T1000 (cell line): ENCODE results near the gene USP24.
"Not testable (repeated sequence)": the region's sequence is repeated elsewhere in the genome, so short reads cannot be mapped to it uniquely, and the experiment has no call there.

Source experiments
- DNase-seq: peaks from one replicate; lab custom pipeline; 2025; ENCODE audit warnings: mixed read lengths; lab: John Stamatoyannopoulos, UW

The USP24 gene

GRCh38 chr1:55037733-55038551 is 177.2 kb downstream of the USP24 start:
- DNase-seq, result no peak

GRCh38 chr1:55035904-55036303 is 179.3 kb downstream of the USP24 start:
- no peak for DNase-seq

- no peak for DNase-seq
These were observed 180.6 kb downstream of the USP24 start for GRCh38 chr1:55034476-55035133.

- no peak for DNase-seq
These were observed 181.9 kb downstream of the USP24 start for GRCh38 chr1:55033265-55033614.

GRCh38 chr1:55031098-55031497 is 184.1 kb downstream of the USP24 start:
- not testable (repeated sequence) for DNase-seq

GRCh38 chr1:55026682-55027081 is 188.5 kb downstream of the USP24 start:
- DNase-seq, result not testable (repeated sequence)

GRCh38 chr1:55024163-55024562 is 191.0 kb downstream of the USP24 start:
- DNase-seq, result not testable (repeated sequence)

- DNase-seq, result peak; percentile 74
These were observed 193.1 kb downstream of the USP24 start for GRCh38 chr1:55021942-55022546.

GRCh38 chr1:55018395-55018794 is 196.8 kb downstream of the USP24 start:
- DNase-seq, result no peak
